Neural cell (in vitro differentiated cells): ENCODE results near the gene WDR82. TPM values are rescaled to one million over a fixed set of nuclear protein-coding genes. Genes with fewer than 3 reads are reported as not detected.

Experiments
- H2AFZ ChIP-seq: fragments of 200-600, 300-800 bp; sonication (generic), shearing (Covaris generic); 2 replicates; pipeline ENCODE4 v1.6.0; 2014; ENCODE audit warnings: low read depth, mild to moderate bottlenecking, antibody characterized with exemption, low read length, moderate library complexity
- H3F3A ChIP-seq: fragments of 200-600 bp; shearing (Covaris generic); 2 replicates; pipeline ENCODE4 v1.6.1; 2016; ENCODE audit warnings: mild to moderate bottlenecking, moderate library complexity, mixed read lengths, antibody characterized with exemption, low read length; ENCODE audit not compliant: insufficient read depth, poor library complexity, severe bottlenecking
- H3K27ac ChIP-seq: fragments of 200-600, 300-800 bp; sonication (generic), shearing (Covaris generic); 2 replicates; pipeline ENCODE4 v1.5.1; 2014; ENCODE audit warnings: mild to moderate bottlenecking, low read length, moderate library complexity
- H3K27me3 ChIP-seq: fragments of 300-800, 200-600 bp; sonication (generic), shearing (Covaris generic); 2 replicates; pipeline ENCODE4 v1.6.0; 2014; ENCODE audit warnings: mild to moderate bottlenecking, low read depth, low read length, moderate library complexity; ENCODE audit not compliant: insufficient read depth
- H3K36me3 ChIP-seq: fragments of 300-800, 200-600 bp; sonication (generic), shearing (Covaris generic); 2 replicates; pipeline ENCODE4 v1.5.1; 2014; ENCODE audit warnings: mild to moderate bottlenecking, antibody characterized with exemption, low read length, moderate library complexity; ENCODE audit not compliant: insufficient read depth
- H3K4me2 ChIP-seq: fragments of 300-800, 200-600 bp; sonication (generic), shearing (Covaris generic); 2 replicates; pipeline ENCODE4 v1.6.0; 2014; ENCODE audit warnings: mild to moderate bottlenecking, low read length
- H3K4me3 ChIP-seq: fragments of 300-800, 200-600 bp; sonication (generic), shearing (Covaris generic); 2 replicates; pipeline ENCODE4 v1.5.1; 2014; ENCODE audit warnings: mild to moderate bottlenecking, low read length, moderate library complexity
- H3K79me2 ChIP-seq: fragments of 200-600 bp; shearing (Covaris generic); replicated peaks from 2 replicates; pipeline ENCODE4 v1.6.0; 2014; ENCODE audit warnings: mild to moderate bottlenecking, low read length, moderate library complexity; ENCODE audit not compliant: insufficient read depth
- H3K9ac ChIP-seq: fragments of 300-800, 200-600 bp; sonication (generic), shearing (Covaris generic); 2 replicates; pipeline ENCODE4 v1.6.1; 2016; ENCODE audit warnings: mild to moderate bottlenecking, low read length, mixed read lengths
- H3K9me2 ChIP-seq: fragments of 200-600 bp; shearing (Covaris generic); 2 replicates; pipeline ENCODE4 v1.6.1; 2016; ENCODE audit warnings: mild to moderate bottlenecking, low read length, mixed read lengths; ENCODE audit not compliant: insufficient read depth
- H3K9me3 ChIP-seq: fragments of 200-600, 300-800 bp; sonication (generic), shearing (Covaris generic); 2 replicates; pipeline ENCODE4 v1.6.1; 2016; ENCODE audit warnings: mild to moderate bottlenecking, mixed run types, low read length, moderate library complexity, mixed read lengths
- H4K20me1 ChIP-seq: fragments of 200-600 bp; shearing (Covaris generic); 2 replicates; pipeline ENCODE4 v1.6.1; 2016; ENCODE audit warnings: mild to moderate bottlenecking, mixed run types; ENCODE audit not compliant: insufficient read depth
- EP300 ChIP-seq: fragments of 450-650 bp; conservative IDR thresholded peaks from 2 replicates; pipeline ENCODE4 v1.6.1; 2014; ENCODE audit warnings: antibody characterized with exemption, mild to moderate bottlenecking, moderate library complexity; ENCODE audit not compliant: poor library complexity, severe bottlenecking
- EZH2 ChIP-seq: fragments of 200-600, 300-800 bp; shearing (Covaris generic), sonication (generic); IDR thresholded peaks from 2 replicates; pipeline ENCODE4 v1.6.1; 2014; ENCODE audit warnings: antibody characterized with exemption, low read length, borderline replicate concordance, mild to moderate bottlenecking; ENCODE audit not compliant: insufficient read depth, poor library complexity, severe bottlenecking
- MXI1 ChIP-seq: fragments of 450-650 bp; conservative IDR thresholded peaks from 2 replicates; pipeline ENCODE4 v1.6.1; 2014; ENCODE audit warnings: antibody characterized with exemption, mild to moderate bottlenecking; ENCODE audit not compliant: poor library complexity, severe bottlenecking
- POLR2AphosphoS5 ChIP-seq: IDR thresholded peaks from 2 replicates; pipeline ENCODE4 v1.6.1; 2012
- RAD21 ChIP-seq: fragments of 450-650 bp; conservative IDR thresholded peaks from 2 replicates; pipeline ENCODE4 v1.6.1; 2014; ENCODE audit warnings: antibody characterized with exemption, mild to moderate bottlenecking, moderate library complexity
- SMC3 ChIP-seq: fragments of 450-650 bp; conservative IDR thresholded peaks from 2 replicates; pipeline ENCODE4 v1.6.1; 2014; ENCODE audit warnings: antibody characterized with exemption, mild to moderate bottlenecking, moderate library complexity; ENCODE audit not compliant: poor library complexity
- TAF1 ChIP-seq: IDR thresholded peaks from 2 replicates; pipeline ENCODE4 v1.6.1; 2012; ENCODE audit warnings: low read depth
- polyA plus RNA-seq: library from polyadenylated mRNA; depleted of rRNA; stranded (reverse); fragments of >200 nt; gene quantifications from 2 replicates; pipeline ENCODE4 v1.2.3, GENCODE V29; 2014
- TF ChIP-seq, protein P1 (sequence below): IDR thresholded peaks from 2 replicates; pipeline ENCODE4 v1.6.1; 2012; ENCODE audit warnings: borderline replicate concordance
- TF ChIP-seq, protein P2 (sequence below): fragments of 450-650 bp; IDR thresholded peaks from 2 replicates; pipeline ENCODE4 v1.5.1; 2014; ENCODE audit warnings: antibody characterized with exemption, mild to moderate bottlenecking, moderate library complexity; ENCODE audit not compliant: poor library complexity, severe bottlenecking

WDR82 gene
- polyA plus RNA-seq, 1 donor from 2014 or later, result 163 TPM

DNA sequence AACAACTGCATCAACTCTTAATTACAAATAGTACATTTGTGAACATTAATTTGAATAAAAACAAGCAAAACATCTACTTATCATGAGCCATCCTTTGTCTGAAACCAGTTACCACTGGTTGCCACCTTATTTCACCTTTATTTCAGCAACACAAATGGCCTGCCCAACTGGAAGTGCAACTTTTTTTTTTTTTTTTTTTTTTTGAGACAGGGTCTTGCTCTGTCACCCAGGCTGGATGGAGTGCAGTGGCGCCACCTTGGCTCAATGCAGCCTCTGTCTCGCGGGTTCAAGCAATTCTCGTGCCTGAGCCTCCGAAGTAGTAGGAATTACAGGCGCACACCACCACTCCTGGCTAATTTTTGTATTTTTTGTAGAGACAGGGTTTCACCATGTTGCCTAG, 13.1 kb downstream of the WDR82 start:
- no peaks in the 10 kb centered on the region for H3K9me3 ChIP-seq
- no peaks in the 10 kb centered on the region for H3K9me2 ChIP-seq
- no peaks in the 10 kb centered on the region for H3K27me3 ChIP-seq
- H3K79me2 ChIP-seq, result peaks cover 35% of the 10 kb centered on the region
- H3K4me3 ChIP-seq, result no peak overlapping the region
- no peak overlapping the region for H3K4me2 ChIP-seq
- peaks cover 9% of the 10 kb centered on the region for H3K36me3 ChIP-seq
- H3K9ac ChIP-seq, result no peak overlapping the region
- no peaks in the 10 kb centered on the region for H3F3A ChIP-seq
- no peaks in the 10 kb centered on the region for H4K20me1 ChIP-seq
- no peak for TF ChIP-seq MXI1
- TF ChIP-seq SMC3, result no peak
- no peak for TF ChIP-seq TAF1
- TF ChIP-seq POLR2AphosphoS5, result no peak
- TF ChIP-seq RAD21, result no peak
- no peak for TF ChIP-seq EZH2
- no peak for TF ChIP-seq EP300
- TF ChIP-seq, protein P1, sequence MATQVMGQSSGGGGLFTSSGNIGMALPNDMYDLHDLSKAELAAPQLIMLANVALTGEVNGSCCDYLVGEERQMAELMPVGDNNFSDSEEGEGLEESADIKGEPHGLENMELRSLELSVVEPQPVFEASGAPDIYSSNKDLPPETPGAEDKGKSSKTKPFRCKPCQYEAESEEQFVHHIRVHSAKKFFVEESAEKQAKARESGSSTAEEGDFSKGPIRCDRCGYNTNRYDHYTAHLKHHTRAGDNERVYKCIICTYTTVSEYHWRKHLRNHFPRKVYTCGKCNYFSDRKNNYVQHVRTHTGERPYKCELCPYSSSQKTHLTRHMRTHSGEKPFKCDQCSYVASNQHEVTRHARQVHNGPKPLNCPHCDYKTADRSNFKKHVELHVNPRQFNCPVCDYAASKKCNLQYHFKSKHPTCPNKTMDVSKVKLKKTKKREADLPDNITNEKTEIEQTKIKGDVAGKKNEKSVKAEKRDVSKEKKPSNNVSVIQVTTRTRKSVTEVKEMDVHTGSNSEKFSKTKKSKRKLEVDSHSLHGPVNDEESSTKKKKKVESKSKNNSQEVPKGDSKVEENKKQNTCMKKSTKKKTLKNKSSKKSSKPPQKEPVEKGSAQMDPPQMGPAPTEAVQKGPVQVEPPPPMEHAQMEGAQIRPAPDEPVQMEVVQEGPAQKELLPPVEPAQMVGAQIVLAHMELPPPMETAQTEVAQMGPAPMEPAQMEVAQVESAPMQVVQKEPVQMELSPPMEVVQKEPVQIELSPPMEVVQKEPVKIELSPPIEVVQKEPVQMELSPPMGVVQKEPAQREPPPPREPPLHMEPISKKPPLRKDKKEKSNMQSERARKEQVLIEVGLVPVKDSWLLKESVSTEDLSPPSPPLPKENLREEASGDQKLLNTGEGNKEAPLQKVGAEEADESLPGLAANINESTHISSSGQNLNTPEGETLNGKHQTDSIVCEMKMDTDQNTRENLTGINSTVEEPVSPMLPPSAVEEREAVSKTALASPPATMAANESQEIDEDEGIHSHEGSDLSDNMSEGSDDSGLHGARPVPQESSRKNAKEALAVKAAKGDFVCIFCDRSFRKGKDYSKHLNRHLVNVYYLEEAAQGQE, result no peak
- TF ChIP-seq, protein P2, sequence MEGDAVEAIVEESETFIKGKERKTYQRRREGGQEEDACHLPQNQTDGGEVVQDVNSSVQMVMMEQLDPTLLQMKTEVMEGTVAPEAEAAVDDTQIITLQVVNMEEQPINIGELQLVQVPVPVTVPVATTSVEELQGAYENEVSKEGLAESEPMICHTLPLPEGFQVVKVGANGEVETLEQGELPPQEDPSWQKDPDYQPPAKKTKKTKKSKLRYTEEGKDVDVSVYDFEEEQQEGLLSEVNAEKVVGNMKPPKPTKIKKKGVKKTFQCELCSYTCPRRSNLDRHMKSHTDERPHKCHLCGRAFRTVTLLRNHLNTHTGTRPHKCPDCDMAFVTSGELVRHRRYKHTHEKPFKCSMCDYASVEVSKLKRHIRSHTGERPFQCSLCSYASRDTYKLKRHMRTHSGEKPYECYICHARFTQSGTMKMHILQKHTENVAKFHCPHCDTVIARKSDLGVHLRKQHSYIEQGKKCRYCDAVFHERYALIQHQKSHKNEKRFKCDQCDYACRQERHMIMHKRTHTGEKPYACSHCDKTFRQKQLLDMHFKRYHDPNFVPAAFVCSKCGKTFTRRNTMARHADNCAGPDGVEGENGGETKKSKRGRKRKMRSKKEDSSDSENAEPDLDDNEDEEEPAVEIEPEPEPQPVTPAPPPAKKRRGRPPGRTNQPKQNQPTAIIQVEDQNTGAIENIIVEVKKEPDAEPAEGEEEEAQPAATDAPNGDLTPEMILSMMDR, result no peak
- H2AFZ ChIP-seq, result no peak overlapping the region
- no peak overlapping the region for H3K27ac ChIP-seq

GRCh38 chr3:52262447-52262846, 16.0 kb downstream of the WDR82 start:
- H3K4me2 ChIP-seq, result no peak overlapping the region
- H3K27ac ChIP-seq, result no peak overlapping the region
- no peak overlapping the region for H3K9ac ChIP-seq
- H3F3A ChIP-seq, result no peaks in the 10 kb centered on the region
- peaks cover 9% of the 10 kb centered on the region for H3K36me3 ChIP-seq
- peaks cover 14% of the 10 kb centered on the region for H3K79me2 ChIP-seq
- no peaks in the 10 kb centered on the region for H3K27me3 ChIP-seq
- no peaks in the 10 kb centered on the region for H3K9me2 ChIP-seq
- H4K20me1 ChIP-seq, result no peaks in the 10 kb centered on the region
- no peak for TF ChIP-seq EZH2
- no peak for TF ChIP-seq EP300
- no peak for TF ChIP-seq MXI1
- no peak for TF ChIP-seq TAF1
- TF ChIP-seq, protein P1, result no peak
- no peaks in the 10 kb centered on the region for H3K9me3 ChIP-seq
- no peak overlapping the region for H2AFZ ChIP-seq
- H3K4me3 ChIP-seq, result no peak overlapping the region
